ENCODE measurements around the gene EGFL6.

Gene EGFL6, protein sequence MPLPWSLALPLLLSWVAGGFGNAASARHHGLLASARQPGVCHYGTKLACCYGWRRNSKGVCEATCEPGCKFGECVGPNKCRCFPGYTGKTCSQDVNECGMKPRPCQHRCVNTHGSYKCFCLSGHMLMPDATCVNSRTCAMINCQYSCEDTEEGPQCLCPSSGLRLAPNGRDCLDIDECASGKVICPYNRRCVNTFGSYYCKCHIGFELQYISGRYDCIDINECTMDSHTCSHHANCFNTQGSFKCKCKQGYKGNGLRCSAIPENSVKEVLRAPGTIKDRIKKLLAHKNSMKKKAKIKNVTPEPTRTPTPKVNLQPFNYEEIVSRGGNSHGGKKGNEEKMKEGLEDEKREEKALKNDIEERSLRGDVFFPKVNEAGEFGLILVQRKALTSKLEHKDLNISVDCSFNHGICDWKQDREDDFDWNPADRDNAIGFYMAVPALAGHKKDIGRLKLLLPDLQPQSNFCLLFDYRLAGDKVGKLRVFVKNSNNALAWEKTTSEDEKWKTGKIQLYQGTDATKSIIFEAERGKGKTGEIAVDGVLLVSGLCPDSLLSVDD

DNA sequence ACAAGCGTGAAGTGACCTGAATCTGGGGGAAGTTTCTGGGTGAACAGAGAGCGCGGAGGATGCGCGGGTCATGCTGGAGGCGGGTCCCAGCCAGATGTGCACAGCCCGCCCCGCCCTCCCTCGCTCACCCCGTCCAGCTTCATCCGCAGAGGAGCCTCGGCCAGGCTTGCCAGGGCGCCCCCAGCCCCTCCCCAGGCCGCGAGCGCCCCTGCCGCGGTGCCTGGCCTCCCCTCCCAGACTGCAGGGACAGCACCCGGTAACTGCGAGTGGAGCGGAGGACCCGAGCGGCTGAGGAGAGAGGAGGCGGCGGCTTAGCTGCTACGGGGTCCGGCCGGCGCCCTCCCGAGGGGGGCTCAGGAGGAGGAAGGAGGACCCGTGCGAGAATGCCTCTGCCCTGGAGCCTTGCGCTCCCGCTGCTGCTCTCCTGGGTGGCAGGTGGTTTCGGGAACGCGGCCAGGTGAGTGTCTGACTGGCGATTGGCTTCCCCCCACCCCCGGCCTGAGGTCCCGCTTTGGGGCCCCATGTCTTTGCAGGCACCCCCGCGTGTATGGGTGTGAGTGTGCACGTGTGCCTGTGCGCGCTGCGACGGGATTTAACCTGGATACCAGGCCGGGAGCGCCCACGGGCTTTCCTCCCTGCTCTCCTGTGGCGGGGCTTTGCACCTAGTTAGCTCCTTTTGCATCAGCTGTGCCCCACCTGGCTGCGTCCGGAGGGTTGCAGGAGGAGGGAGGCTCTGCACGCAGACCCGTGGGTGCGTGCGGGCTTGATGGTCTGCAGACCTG, at the start of gene EGFL6:
TSS of gene EGFL6 (plus strand) at position 123 of the 782 bp plus-strand sequence. CDS start at position 384, 261 bp downstream.
- DNase-seq (ENCODE audit: low read depth) = no peak

DNA sequence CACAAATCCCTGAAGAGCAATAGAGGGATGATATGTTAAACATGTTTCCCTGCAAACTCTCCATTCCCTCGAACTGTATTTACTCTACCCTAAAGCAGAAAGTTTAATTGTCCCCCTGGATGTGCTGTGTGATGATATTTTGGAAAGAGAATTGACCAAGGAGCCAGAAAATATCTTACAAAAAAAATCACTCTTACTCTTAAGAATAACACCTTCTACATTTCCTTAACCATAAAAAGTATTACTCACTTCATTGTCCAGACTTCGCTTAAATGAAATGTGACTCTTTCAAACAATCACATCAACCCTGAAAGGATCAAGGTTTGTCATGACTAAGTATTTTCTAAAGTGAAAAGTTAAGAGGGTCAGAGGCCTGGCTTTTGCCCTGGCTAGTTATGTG, 49.0 kb upstream of the EGFL6 start:
- DNase-seq (ENCODE audit: low read depth) = no peak

DNA sequence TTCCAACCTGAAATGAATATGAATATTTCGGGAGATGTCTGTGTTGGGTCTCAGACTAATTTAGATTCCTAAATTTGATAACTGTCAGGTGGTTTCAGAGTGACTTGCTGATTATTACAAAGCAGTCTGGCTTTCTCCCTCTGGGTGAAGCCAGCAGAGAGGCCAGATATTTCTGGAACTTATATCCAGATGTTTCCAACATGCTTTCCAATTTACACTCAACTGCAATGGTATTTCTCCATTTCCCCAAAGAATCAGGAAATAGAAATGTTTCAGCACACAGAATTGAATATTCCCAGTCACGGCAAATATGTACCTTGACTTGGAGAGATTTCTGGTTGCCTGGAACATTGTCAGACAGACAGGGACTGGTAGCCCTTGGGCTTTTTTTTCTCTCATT, 48.5 kb upstream of the EGFL6 start:
- no peak for DNase-seq (ENCODE audit: low read depth)

GRCh38 chrX:13522811-13523210, 46.6 kb upstream of the EGFL6 start:
- DNase-seq (ENCODE audit: low read depth) = no peak

DNA sequence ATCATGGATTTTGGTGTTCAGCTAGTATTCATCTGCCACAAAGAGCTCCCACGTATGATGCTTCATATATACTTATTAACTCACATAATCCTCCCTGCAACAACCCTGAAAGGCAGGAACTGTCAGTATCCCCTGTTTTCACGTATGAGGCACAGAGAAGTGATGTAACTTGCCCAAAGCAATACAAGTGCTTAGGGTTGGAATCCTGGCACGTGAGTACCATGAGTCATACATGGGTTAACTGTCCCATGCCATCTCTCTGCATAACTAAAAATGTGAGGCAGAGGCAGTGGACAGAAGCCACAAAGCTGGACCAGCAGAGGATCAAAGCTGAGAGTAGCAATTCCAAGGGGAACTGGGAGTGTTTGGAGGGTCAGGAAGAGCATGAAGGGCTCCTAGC, 35.7 kb upstream of the EGFL6 start:
- no peak for DNase-seq (ENCODE audit: low read depth)

DNA sequence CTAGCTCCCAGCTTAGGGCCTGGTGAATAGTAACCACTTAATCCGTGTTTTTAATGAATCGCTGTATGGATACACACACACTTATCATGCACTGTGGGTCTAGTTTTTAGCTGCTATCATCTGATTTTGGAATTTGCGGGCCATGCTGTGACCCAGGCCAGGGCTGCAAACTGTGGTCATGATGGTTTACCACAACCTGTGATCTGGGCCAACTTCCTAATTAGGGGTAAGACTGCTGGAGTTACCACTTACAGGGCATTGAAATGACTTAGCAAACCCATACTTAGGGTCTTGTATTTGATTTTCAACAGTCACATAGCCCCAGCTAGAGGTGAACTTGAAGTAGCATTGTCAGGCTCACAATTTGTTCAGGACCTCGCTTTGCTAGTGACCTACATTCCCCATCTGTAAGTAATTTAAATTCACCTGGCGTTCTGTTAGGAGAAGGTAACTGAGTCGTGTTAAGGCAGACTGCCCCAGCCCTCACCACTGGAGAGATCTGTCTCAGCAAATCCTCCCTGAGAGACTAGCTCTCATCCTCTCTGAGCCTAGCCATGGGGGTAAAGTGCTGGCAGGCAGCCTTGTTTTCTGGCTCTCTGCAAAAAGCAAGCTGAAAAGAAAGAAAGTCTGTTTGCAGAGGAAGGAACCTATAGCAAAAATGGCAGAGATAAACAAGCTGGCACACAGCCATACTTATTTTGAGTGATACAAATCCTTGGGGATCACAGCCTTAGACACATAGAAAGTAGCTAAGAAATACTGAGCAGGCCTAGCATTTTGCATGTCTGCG, 33.8 kb upstream of the EGFL6 start:
- DNase-seq (ENCODE audit: low read depth) = no peak

GRCh38 chrX:13536551-13536950, 32.9 kb upstream of the EGFL6 start:
- no peak for DNase-seq (ENCODE audit: low read depth)

GRCh38 chrX:13538414-13538813, 31.0 kb upstream of the EGFL6 start:
- DNase-seq (ENCODE audit: low read depth) = no peak

DNA sequence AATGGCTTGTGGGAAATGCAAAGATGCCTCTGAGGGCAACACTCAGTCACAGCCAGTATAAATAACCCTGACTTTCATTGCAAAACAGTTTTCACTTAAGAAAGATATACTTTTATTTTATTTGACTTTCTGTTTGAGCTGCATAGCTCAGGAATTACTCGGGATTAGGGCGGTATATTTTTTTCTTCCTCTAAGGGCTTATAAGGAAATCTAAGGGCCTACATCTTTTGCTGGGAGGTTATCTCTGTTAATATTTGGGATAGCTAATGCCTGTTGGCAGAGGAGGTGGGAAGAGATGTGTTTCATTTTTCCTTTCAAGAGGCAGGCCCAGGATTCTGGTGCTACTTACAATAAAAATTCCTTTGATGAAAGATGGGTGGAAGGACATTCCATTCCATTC, 28.8 kb upstream of the EGFL6 start:
- no peak for DNase-seq (ENCODE audit: low read depth)

DNA sequence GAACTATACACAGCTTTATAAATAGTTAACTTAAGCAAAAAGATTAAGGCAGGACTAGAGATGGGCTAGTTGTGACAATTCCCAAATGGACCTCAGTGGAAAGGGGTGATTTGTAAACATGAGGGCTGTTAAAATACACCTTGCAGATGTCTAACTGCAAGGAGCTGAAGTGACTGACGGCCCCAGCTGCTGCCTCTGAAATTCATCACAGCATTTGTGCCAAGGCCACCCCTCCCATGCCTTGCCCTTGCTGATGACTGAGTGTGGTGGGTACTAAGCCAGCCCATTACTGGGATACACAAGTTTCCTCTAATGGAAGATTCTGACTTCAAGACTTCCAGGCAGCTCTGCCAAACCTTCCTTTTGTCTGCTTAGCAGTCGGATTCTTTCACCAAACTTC, 23.7 kb upstream of the EGFL6 start:
- DNase-seq (ENCODE audit: low read depth) = no peak

GRCh38 chrX:13547671-13548070, 21.7 kb upstream of the EGFL6 start:
- no peak for DNase-seq (ENCODE audit: low read depth)

DNA sequence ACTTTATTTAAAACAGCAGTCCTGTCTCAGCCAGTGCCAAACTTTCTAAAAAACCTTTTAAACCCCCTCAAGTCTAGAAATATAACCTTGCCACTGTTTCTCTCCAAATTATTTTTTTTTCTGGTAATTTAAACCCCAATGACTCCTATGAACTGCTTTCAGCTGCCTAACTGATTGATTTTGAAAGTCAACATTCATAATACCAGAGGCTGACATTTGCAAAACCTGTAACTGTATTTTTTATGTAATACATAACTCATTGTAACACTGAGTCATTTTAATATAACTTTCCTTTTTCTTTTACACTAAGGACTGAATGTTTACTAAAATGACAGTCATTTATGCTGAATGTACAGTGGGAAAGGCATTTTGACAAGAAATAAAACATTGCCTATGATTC, 19.1 kb upstream of the EGFL6 start:
- no peak for DNase-seq (ENCODE audit: low read depth)

GRCh38 chrX:13551610-13552009, 17.8 kb upstream of the EGFL6 start:
- no peak for DNase-seq (ENCODE audit: low read depth)

DNA sequence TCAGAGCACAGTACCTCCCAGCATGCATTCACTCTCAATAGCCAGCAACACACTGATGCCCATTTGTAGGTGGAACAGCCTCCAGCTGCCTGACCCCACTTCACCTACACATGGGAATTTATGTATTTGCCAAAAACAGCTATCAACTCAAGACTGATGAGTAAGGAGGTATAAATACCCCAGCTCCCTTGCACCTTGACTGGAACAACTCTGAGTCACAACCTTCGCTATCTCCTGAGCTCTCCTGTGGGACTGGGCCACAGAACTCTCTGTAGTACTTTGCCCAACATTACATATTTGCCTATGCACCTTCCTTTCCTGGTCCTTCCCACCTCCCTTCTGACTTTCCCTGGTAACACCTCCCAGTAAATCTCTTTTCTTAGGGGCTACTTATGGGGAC, 16.5 kb upstream of the EGFL6 start:
- no peak for DNase-seq (ENCODE audit: low read depth)

DNA sequence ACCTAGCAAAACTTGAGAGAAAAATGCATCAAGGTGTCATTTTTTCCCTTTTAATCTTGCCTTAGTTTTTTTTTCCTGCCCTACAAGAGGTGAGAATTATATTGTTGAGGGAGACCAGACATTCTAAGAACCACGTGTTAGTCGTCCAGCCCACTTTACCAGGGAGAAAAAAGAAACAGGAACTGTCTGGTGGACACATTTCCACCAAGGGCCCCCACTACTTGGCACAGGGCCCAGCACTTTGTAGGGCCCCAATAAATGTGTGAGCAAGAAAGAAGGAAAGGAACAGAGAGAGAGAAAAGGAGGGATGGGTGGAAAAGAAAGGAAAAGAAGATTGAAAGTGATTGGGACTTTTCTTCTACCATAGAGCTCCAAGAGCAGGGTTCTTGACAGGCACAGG, 3.9 kb upstream of the EGFL6 start:
- DNase-seq (ENCODE audit: low read depth) = no peak

DNA sequence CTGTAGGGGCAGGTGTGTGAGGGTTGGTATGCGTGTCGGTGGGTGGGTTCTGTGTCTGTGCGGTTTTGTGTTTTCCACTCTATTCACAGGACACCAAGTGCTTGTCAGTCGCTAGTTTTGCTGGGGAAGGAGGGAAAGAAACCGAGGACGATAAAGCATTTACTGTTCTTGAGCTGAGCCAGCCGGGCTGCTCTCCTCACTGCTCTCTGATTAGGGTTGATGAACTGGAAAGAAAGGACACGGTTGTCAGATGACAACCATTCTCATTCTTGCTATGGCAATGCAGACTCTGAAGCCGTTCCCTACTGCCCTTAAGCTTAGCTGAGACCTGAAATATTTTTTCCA, 832 bp downstream of the EGFL6 start:
- DNase-seq (ENCODE audit: low read depth) = no peak

GRCh38 chrX:13571136-13571535, 1.7 kb downstream of the EGFL6 start:
- no peak for DNase-seq (ENCODE audit: low read depth)

GRCh38 chrX:13574600-13574999, 5.2 kb downstream of the EGFL6 start:
- DNase-seq (ENCODE audit: low read depth) = no peak

DNA sequence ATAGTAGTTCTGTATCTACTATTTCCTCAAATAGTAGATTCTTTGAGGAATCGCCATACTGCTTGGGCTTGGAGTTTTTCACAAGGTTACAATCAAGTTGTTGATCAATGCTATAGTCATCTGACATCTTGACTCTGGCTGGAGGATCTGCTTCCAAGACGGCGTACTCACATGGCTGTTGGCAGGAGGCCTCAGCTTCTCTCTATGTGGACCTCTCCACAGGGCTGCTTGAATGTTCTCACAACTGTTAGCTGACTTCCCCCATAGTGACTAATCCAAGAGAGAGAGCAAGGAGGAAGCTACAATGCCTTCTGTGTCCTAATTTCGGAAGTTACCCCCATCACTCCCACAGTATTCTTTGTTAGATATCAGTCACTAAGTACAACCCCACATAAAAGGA, 10.3 kb downstream of the EGFL6 start:
- no peak for DNase-seq (ENCODE audit: low read depth)

DNA sequence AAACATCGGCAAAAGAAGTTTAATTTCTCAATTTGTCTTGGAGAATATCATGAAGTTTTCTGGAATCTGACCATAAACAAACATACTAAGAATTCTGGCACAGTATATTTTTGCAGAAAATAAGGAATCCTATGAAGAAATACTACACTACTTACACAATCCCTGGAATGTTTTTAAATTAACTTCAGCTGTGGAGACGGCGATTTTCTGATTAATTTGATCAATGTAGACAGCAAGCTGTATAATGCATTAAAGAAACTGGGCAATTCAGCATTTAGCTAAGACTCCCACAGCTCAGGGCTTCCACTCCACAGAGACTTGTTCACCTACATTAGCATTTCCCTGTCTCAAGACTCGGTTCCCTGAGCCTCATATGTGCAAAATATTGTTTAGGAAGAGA, 12.2 kb downstream of the EGFL6 start:
- DNase-seq (ENCODE audit: low read depth) = no peak

GRCh38 chrX:13587786-13588477, 18.5 kb downstream of the EGFL6 start:
- DNase-seq (ENCODE audit: low read depth) = no peak

- no peak for DNase-seq (ENCODE audit: low read depth)
These were observed 20.8 kb downstream of the EGFL6 start for GRCh38 chrX:13590207-13590606.
